Astrocyte (in vitro differentiated cells and primary cell): ENCODE results near the gene PNPLA1. TPM values are rescaled to one million over a fixed set of nuclear protein-coding genes. Genes with fewer than 3 reads are reported as not detected.

Experiments used
- DNase-seq: peaks from one replicate; pipeline ENCODE4 v3.0.0-alpha.2; 2010; ENCODE audit warnings: low read depth
- FAIRE-seq: peaks from 2 replicates; lab custom pipeline; 2011; peaks lifted over from hg19 to GRCh38; lab: Jason Lieb, UNC
- H2AFZ ChIP-seq: 2 replicates; pipeline ENCODE4 v1.6.0; 2012; ENCODE audit warnings: low read depth, low read length, inconsistent platforms
- H3K27ac ChIP-seq: 2 replicates; pipeline ENCODE4 v1.5.1; 2011; ENCODE audit warnings: low read depth, low read length, inconsistent platforms
- H3K27me3 ChIP-seq: 2 replicates; pipeline ENCODE4 v1.6.0; 2011; ENCODE audit warnings: low read length, inconsistent platforms; ENCODE audit not compliant: insufficient read depth
- H3K36me3 ChIP-seq: 2 replicates; pipeline ENCODE4 v1.5.1; 2011; ENCODE audit warnings: low read length, inconsistent platforms; ENCODE audit not compliant: insufficient read depth
- H3K4me1 ChIP-seq: 2 replicates; pipeline ENCODE4 v1.5.1; 2011; ENCODE audit warnings: low read length, inconsistent platforms; ENCODE audit not compliant: insufficient read depth
- H3K4me2 ChIP-seq: 2 replicates; pipeline ENCODE4 v1.6.0; 2012; ENCODE audit warnings: low read length, inconsistent platforms
- H3K4me3 ChIP-seq: 2 replicates; pipeline ENCODE4 v1.5.1; 2011; ENCODE audit warnings: low read depth, mild to moderate bottlenecking, low read length, inconsistent platforms; ENCODE audit not compliant: insufficient read depth
- H3K79me2 ChIP-seq: 2 replicates; pipeline ENCODE4 v1.6.0; 2012; ENCODE audit warnings: mild to moderate bottlenecking, low read length, inconsistent platforms; ENCODE audit not compliant: insufficient read depth
- H3K9ac ChIP-seq: 2 replicates; pipeline ENCODE4 v1.6.0; 2012; ENCODE audit warnings: mild to moderate bottlenecking, low read length, inconsistent platforms
- H3K9me3 ChIP-seq: 2 replicates; pipeline ENCODE4 v1.5.1; 2012; ENCODE audit warnings: low read depth, mild to moderate bottlenecking, low read length, inconsistent platforms; ENCODE audit not compliant: insufficient read depth
- H4K20me1 ChIP-seq: 2 replicates; pipeline ENCODE4 v1.6.0; 2012; ENCODE audit warnings: low read length, inconsistent platforms; ENCODE audit not compliant: insufficient read depth
- H3K27ac Mint-ChIP-seq: one replicate; pipeline ENCODE4 v1.8.0; 2021; ENCODE audit warnings: mild to moderate bottlenecking, mixed read lengths; ENCODE audit not compliant: unreplicated experiment
- H3K27me3 Mint-ChIP-seq: one replicate; pipeline ENCODE4 v1.8.0; 2021; ENCODE audit warnings: low read depth, mixed read lengths; ENCODE audit not compliant: unreplicated experiment
- H3K36me3 Mint-ChIP-seq: one replicate; pipeline ENCODE4 v1.8.0; 2021; ENCODE audit warnings: low read depth, mixed read lengths; ENCODE audit not compliant: unreplicated experiment
- H3K4me1 Mint-ChIP-seq: one replicate; pipeline ENCODE4 v1.8.0; 2021; ENCODE audit warnings: low read depth, mixed read lengths; ENCODE audit not compliant: unreplicated experiment
- H3K4me3 Mint-ChIP-seq: one replicate; pipeline ENCODE4 v1.8.0; 2021; ENCODE audit warnings: mild to moderate bottlenecking, moderate library complexity, mixed read lengths; ENCODE audit not compliant: unreplicated experiment
- H3K9me3 Mint-ChIP-seq: one replicate; pipeline ENCODE4 v1.8.0; 2021; ENCODE audit warnings: mild to moderate bottlenecking, mixed read lengths; ENCODE audit not compliant: unreplicated experiment
- EZH2 ChIP-seq: IDR thresholded peaks from 2 replicates; pipeline ENCODE4 v1.6.1; 2012; ENCODE audit warnings: mild to moderate bottlenecking, low read length, inconsistent platforms; ENCODE audit not compliant: insufficient read depth
- total RNA-seq: library from RNA; stranded (reverse); gene quantifications from 2 replicates; pipeline ENCODE4 v1.2.1, GENCODE V29; 2021
- TF ChIP-seq, protein P1 (sequence below): IDR thresholded peaks from 2 replicates; pipeline ENCODE4 v1.5.1; 2011; ENCODE audit warnings: low read depth, mild to moderate bottlenecking, inconsistent platforms, low read length, moderate library complexity; ENCODE audit not compliant: insufficient read depth

Gene PNPLA1
- total RNA-seq, 1 donor from 2014 or later = not detected

DNA sequence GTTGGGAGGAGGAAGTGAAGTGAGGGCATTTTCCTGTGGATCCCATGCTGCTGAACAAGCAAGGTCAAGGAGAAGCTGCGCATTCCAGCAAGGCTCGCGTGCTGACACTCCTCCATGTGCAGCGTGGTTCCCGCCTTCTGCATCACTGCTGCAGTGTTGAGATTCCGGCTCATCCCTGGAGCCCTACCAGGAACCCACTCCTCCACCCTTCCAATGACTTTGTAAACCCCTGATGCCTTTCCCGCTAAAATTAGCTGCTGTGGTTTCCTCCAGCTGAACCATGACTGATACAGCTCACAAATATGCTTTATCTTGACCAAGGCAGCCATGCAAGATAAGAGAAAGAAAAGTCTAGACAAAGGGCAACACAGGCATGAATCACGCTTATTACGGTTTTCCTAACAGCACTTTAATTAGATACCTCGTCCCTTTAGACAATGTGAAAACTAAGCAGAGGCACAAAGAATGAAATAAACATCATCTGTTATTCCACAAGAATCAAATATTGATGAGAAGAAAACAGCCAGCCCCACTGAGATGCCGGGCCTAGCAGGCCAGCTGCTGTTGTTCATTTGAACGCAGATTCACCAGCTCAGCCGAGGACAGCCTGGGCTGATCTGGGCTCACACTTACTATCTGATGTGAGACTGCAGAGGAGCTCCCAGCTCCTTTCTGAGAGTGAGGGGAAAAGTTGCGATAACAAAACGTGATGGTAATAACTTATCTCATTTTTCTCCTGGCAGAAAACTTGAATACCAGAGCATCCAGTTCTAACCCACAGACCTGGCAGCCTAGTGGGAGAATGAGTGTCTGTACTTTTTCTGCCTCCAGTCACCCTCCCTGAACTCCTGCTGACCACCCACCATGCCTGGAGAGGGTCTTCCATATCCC lies 81.1 kb downstream of the PNPLA1 start:
- Histone ChIP-seq H3K27me3 (no peaks in the 10 kb centered on the region), H3K4me3 (no peak overlapping the region), H3K4me1 (peaks cover 23% of the 10 kb centered on the region), H2AFZ (no peak overlapping the region), H4K20me1 (no peaks in the 10 kb centered on the region), H3K9ac (peak overlapping the region; percentile 83), H3K4me2 (peak overlapping the region; percentile 67), H3K36me3 (no peaks in the 10 kb centered on the region), H3K27ac (peak overlapping the region; percentile 96), H3K9me3 (no peaks in the 10 kb centered on the region), H3K79me2 (no peaks in the 10 kb centered on the region)
- DNase-seq (peak; percentile 100), FAIRE-seq (peak; percentile 96)
- Mint-ChIP-seq H3K4me1 (peaks cover 25% of the 10 kb centered on the region), H3K36me3 (peaks cover 2% of the 10 kb centered on the region), H3K27ac (peak overlapping the region; percentile 98), H3K9me3 (peaks cover 5% of the 10 kb centered on the region), H3K27me3 (no peaks in the 10 kb centered on the region), H3K4me3 (no peak overlapping the region)
- TF ChIP-seq EZH2 = no peak
- TF ChIP-seq, protein P1, sequence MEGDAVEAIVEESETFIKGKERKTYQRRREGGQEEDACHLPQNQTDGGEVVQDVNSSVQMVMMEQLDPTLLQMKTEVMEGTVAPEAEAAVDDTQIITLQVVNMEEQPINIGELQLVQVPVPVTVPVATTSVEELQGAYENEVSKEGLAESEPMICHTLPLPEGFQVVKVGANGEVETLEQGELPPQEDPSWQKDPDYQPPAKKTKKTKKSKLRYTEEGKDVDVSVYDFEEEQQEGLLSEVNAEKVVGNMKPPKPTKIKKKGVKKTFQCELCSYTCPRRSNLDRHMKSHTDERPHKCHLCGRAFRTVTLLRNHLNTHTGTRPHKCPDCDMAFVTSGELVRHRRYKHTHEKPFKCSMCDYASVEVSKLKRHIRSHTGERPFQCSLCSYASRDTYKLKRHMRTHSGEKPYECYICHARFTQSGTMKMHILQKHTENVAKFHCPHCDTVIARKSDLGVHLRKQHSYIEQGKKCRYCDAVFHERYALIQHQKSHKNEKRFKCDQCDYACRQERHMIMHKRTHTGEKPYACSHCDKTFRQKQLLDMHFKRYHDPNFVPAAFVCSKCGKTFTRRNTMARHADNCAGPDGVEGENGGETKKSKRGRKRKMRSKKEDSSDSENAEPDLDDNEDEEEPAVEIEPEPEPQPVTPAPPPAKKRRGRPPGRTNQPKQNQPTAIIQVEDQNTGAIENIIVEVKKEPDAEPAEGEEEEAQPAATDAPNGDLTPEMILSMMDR = no peak

DNA sequence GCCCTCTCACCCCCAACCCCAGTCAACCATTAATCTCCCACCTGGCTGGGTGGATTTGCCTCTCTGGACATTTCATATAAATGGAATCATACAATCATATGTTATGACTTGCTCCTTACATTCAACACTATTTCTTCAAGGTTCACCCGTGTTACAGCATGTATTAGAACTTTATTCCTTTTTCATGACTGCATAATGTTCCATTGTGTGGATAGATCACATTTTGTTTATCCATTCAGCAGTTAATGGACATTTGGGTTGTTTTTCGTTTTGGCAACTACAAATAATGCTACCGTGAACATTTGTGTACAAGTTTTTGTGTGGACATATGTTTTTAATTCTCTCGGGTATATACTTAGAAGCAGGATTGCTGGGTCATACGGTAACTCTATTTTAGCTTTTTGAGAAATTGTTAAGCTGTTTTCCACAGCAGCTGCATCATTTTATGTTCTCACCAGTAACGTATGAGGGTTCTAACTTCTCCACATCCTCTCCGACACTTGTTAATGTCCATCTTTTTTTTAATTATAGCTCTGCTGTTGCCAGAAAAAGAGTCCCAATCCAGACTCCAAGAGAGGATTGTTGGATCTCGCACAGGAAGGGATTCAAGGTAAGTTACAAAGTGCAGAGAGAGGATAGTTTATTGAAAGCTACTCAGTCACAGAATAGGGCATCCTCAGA lies 82.8 kb downstream of the PNPLA1 start:
- H3K27me3 ChIP-seq = no peaks in the 10 kb centered on the region
- H3K36me3 Mint-ChIP-seq = peaks cover 2% of the 10 kb centered on the region
- DNase-seq (no peak), FAIRE-seq (no peak)
- H4K20me1 ChIP-seq = no peaks in the 10 kb centered on the region
- H3K4me2 ChIP-seq = no peak overlapping the region
- H3K27ac ChIP-seq = peak overlapping the region; percentile 96
- H2AFZ ChIP-seq = no peak overlapping the region
- H3K36me3 ChIP-seq = no peaks in the 10 kb centered on the region
- H3K9me3 Mint-ChIP-seq = peaks cover 5% of the 10 kb centered on the region
- no peak overlapping the region for H3K9ac ChIP-seq
- peaks cover 23% of the 10 kb centered on the region for H3K4me1 ChIP-seq
- H3K4me1 Mint-ChIP-seq = peaks cover 25% of the 10 kb centered on the region
- no peaks in the 10 kb centered on the region for H3K27me3 Mint-ChIP-seq
- H3K27ac Mint-ChIP-seq = no peak overlapping the region
- no peak overlapping the region for H3K4me3 ChIP-seq
- H3K9me3 ChIP-seq = no peaks in the 10 kb centered on the region
- no peak for TF ChIP-seq EZH2
- TF ChIP-seq, protein P1 = no peak
- H3K4me3 Mint-ChIP-seq = no peak overlapping the region
- H3K79me2 ChIP-seq = no peaks in the 10 kb centered on the region
